Cardiac fibroblast (primary cell): ENCODE results near the gene WWC2.
A peak's percentile ranks its signal among the peaks of the same experiment; 100 is the strongest.

ENCODE experiments used
- DNase-seq, 2 donors: peaks; one replicate each; pipeline versions ENCODE4 v3.0.0 to v3.0.0-alpha.2; 2010; ENCODE audit warnings: low read depth in 2 of 2
- H3K4me3 ChIP-seq, 2 donors: replicated peaks in 1 of 2; 1 replicate in 1 of 2; 2 replicates in 1 of 2; pipeline ENCODE4 v1.5.1; 2011; ENCODE audit warnings: low read depth in 2 of 2, low read length in 2 of 2, mild to moderate bottlenecking in 2 of 2, moderate library complexity in 1 of 2
- TF ChIP-seq, protein P1 (sequence below): IDR thresholded peaks from one replicate; pipeline ENCODE4 v1.5.1; 2011; ENCODE audit warnings: low read depth, mild to moderate bottlenecking, low read length, inconsistent platforms

WWC2 gene

DNA sequence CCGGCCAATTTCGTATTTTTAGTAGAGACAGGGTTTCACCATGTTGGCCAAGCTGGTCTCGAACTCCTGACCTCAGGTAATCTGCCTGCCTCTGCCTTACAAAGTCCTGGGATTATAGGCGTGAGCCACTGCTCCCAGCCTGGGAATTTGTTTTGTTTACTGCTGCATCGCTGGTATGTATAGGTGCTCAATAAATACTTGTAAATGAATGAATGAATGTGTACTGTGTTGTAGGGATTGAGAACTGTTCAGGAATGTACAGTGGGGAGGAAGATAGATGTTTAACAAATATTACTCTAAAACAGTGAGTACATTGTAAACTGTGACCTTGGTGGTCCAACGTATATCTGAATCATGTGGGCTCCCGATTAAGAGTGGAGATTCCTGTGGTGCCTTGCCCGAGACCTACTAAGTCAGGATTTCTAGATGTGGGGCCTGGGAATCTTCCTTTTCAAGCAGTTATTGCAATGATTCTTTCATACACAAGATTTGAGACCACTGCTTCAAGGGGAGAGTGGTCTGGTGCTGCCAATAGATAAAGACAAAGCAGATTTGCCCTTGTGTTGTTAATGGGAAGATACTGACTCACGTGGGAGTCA, 41.0 kb downstream of the WWC2 start:
- H3K4me3 ChIP-seq, result no peak overlapping the region
- no peak for DNase-seq
- TF ChIP-seq, protein P1, sequence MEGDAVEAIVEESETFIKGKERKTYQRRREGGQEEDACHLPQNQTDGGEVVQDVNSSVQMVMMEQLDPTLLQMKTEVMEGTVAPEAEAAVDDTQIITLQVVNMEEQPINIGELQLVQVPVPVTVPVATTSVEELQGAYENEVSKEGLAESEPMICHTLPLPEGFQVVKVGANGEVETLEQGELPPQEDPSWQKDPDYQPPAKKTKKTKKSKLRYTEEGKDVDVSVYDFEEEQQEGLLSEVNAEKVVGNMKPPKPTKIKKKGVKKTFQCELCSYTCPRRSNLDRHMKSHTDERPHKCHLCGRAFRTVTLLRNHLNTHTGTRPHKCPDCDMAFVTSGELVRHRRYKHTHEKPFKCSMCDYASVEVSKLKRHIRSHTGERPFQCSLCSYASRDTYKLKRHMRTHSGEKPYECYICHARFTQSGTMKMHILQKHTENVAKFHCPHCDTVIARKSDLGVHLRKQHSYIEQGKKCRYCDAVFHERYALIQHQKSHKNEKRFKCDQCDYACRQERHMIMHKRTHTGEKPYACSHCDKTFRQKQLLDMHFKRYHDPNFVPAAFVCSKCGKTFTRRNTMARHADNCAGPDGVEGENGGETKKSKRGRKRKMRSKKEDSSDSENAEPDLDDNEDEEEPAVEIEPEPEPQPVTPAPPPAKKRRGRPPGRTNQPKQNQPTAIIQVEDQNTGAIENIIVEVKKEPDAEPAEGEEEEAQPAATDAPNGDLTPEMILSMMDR, result no peak

DNA sequence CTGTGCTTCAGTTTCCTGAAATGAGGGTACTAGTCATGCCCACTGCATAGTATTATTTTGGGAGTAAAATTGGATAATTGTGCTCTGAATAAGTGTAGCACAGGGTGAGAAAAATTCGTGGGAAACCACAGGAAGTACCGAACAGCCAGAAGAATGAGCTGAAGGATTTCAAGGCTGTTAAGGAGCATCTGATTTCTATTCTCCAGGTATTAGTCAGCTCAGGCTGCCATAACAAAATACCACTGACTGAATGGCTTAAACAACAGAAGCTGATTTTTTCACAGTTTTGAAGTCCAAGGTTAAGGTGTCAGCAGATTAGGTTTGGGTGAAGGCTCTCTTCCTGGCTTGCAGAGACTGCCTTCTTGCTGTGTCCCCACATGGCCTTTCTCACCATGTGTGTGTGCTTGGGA, 41.9 kb downstream of the WWC2 start:
- H3K4me3 ChIP-seq, result no peak overlapping the region
- TF ChIP-seq, protein P1, result no peak
- DNase-seq, result peak; percentile 39 to 86

DNA sequence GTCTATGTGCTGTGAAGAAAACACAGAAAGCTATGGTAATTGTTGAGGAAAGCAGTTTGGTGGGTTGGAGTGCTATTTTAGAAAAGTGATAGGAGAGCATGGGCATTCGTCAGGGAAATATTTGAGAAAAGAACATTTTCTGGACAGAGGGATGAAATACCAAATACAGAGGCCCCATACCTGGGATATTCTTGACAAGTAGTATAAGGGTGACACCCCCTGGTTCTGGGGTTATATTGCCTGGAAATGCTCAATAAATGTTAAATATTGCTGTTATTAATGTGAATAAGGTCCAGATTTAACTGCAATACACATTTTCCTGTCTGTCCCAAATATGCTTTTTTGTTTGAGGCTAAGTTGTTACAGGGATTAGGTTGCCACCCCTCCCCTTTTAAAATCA, 42.9 kb downstream of the WWC2 start:
- DNase-seq, result no peak
- TF ChIP-seq, protein P1, result no peak
- no peak overlapping the region for H3K4me3 ChIP-seq

DNA sequence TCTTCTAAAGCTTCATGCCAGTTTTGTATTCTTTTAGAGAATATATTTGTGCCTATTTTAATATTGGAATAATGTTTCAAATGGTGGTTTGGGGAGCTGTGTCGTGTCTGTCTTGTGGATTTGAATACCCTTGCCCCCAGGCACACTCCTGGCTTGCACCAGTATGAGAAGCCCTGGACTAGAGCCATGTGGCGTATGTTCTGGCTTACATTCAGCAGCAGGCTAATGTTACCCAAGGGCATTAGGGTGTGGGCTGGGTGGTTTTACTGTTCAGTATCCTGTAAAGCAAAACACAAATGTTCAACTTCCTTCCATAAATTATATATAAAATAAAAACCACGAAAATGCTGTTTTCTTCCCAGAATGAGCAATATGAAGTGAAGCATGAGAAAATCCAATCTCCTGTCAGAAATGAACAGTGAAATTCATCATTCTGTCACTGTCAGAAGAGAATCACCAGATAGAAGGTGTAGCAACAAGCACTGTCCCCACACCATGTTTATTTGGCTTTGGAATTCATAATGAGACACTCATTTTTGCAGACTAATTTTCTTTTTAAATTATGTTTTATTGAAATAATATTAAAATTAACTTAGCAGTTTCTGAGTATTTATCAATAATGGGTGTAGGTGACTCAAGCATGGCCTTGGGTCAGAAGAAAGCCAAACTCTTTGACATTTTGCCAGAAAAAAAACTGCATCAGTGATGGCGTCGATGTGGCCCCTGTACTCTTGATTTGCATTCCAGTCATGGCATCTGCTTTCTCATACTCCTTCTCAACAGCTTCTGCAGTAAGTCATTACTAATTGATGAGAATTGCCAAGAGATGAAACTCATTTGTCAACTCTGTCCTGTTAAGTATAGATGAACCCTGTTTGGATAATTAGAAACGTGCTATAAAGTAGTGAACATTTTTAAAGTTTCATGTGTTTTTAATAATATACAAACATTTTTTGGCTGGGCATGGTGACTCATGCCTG, 43.8 kb downstream of the WWC2 start:
- TF ChIP-seq, protein P1, result no peak
- no peak overlapping the region for H3K4me3 ChIP-seq
- DNase-seq, result peak; percentile 74 to 79

DNA sequence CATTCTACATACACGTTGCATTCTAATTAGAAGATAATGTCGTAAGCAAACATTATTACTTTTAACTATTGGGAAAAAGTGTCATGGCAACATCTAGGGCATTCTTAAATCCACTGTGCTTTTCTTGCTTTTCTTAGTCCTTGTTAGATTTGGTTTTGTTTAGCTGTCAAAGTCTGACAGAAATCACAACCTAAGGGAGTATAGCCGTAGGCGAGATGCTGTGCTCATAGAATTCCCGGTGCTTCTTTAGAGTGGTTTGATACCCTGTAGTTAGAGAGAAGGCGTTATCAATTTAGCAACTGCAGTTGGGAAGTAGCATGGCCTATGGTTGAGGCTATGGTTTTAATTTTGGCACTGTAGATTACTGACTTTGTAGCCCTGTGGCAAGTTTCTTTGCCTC, 45.7 kb downstream of the WWC2 start:
- H3K4me3 ChIP-seq, result no peak overlapping the region
- no peak for DNase-seq
- TF ChIP-seq, protein P1, result no peak

DNA sequence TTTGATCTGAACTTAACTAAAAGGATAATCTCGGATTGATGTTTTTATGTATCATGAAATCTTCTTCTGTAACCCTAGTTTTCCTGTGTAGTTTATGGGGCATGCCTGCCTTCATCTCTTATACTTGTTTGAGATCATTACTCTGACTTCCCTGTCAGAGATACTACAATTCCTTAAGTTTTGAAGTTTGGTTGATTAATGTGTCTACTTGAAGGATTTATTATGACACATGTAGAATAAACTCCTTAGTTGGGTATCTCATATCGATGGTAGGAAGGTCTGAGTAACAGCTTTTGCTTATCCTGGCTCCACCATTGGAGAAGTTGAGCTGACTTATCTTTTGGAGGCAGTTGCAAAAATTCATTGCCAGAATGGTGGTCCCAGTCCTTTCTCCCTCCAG, 46.7 kb downstream of the WWC2 start:
- DNase-seq, result no peak
- H3K4me3 ChIP-seq, result no peak overlapping the region
- TF ChIP-seq, protein P1, result no peak
